ENCODE results near the gene MAP3K10. TPM values are rescaled to one million over a fixed set of nuclear protein-coding genes. Genes with fewer than 3 reads are reported as not detected.

Gene MAP3K10
- total and polyA plus RNA-seq, 2 of the 13 experiments (the other 11 are each of a cell fraction or from before 2014, with no cell fraction given) = 3.4 to 5.0 TPM

DNA sequence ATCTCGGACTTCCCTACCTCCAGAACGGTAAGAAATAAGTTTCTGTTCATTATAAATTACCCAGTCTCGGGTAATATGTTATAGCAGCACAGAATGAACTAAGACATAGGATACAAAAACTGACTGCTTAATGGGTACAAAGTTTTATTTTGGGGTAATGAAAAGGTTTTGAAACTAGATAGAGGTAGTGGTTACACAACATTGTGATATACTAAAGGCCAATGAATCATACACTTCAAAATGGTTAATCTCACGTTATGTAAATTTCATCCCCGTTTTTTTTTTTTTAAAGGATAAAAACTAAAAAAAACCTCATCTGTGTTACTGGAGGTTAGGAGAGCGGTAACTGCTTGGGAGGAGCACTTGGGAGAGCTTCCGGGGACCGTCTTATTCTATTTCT, 70.4 kb downstream of the MAP3K10 start:
- Histone ChIP-seq H4K20me1 (ENCODE audit: insufficient read depth, low read length) (peaks cover 3% of the 10 kb centered on the region), H3K9ac (ENCODE audit: insufficient read depth, low read depth, low read length) (no peak overlapping the region), H3K4me2 (ENCODE audit: low read depth, low read length) (no peak overlapping the region), H3K27me3 (ENCODE audit: control insufficient read depth in 1 of 2, insufficient read depth in 2 of 2, low read length in 2 of 2) (no peaks in the 10 kb centered on the region), H3K9me3 (ENCODE audit: low read length) (no peaks in the 10 kb centered on the region), H3K36me3 (replicated peaks in 1 of 2; ENCODE audit: control insufficient read depth in 1 of 2, insufficient read depth in 2 of 2, low read length in 2 of 2) (peaks cover 15 to 35% of the 10 kb centered on the region in 2 experiments; a peak in 4 of 5 replicates), H3K79me2 (ENCODE audit: insufficient read depth, low read length) (peaks cover 42% of the 10 kb centered on the region), H3K4me3 (replicated peaks in 1 of 3; ENCODE audit: insufficient read depth in 1 of 3, low read depth in 2 of 3, low read length in 3 of 3) (no peak overlapping the region), H3K4me1 (ENCODE audit: insufficient read depth, low read length) (no peaks in the 10 kb centered on the region), H2AFZ (ENCODE audit: low read length) (no peak overlapping the region), H3K27ac (ENCODE audit: extremely low read length, insufficient read depth, low read length) (no peak overlapping the region)
- ChIA-PET CTCF (ENCODE audit: low intra/inter-chr PET ratio, low total read pairs) (no interaction called here), POLR2A (no interaction called here)
- in situ Hi-C loops (cut with HindIII; ENCODE audit: extremely low pct_ligation_motif_present, low pct_unique_long_range_greater_than_20kb) = no loop called here
- no TSS peak for BruUV-seq (replicated peaks)
- FAIRE-seq = no peak
- no peak for DNase-seq (ENCODE audit: low spot score)
- no peak for ATAC-seq
- TF ChIP-seq ZBTB37 (CRISPR knock-in tag; IDR thresholded peaks at IDR 0.05) (no peak), POGZ (CRISPR knock-in tag; IDR thresholded peaks at IDR 0.05) (no peak), ARNTL (CRISPR knock-in tag; IDR thresholded peaks at IDR 0.05) (no peak), ZNF598 (CRISPR knock-in tag; IDR thresholded peaks at IDR 0.05; ENCODE audit: borderline replicate concordance) (no peak), ZMAT3 (CRISPR knock-in tag; conservative IDR thresholded peaks at IDR 0.05) (no peak), ZNF674 (CRISPR knock-in tag; IDR thresholded peaks at IDR 0.05; ENCODE audit: low read depth) (no peak), MAFF (IDR thresholded peaks at IDR 0.05; ENCODE audit: low read depth, low read length) (no peak)
- TF ChIP-seq, protein P1, sequence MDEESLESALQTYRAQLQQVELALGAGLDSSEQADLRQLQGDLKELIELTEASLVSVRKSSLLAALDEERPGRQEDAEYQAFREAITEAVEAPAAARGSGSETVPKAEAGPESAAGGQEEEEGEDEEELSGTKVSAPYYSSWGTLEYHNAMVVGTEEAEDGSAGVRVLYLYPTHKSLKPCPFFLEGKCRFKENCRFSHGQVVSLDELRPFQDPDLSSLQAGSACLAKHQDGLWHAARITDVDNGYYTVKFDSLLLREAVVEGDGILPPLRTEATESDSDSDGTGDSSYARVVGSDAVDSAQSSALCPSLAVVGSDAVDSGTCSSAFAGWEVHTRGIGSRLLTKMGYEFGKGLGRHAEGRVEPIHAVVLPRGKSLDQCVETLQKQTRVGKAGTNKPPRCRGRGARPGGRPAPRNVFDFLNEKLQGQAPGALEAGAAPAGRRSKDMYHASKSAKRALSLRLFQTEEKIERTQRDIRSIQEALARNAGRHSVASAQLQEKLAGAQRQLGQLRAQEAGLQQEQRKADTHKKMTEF (CRISPR knock-in tag; IDR thresholded peaks at IDR 0.05) = no peak
- WGBS (ENCODE audit: low lambda C conversion rate) = 96% methylated on average over 8 of the region's 8 CpGs
- intact Hi-C loops (cut with micrococcal nuclease; ENCODE audit: unreplicated experiment) = no loop called here

All from HepG2 (cell line).